ENCODE data around the gene NSUN2. TPM values are rescaled to one million over a fixed set of nuclear protein-coding genes. Genes with fewer than 3 reads are reported as not detected.

NSUN2 gene
- total RNA-seq, 1 donor from 2014 or later, result 48.9 TPM

DNA sequence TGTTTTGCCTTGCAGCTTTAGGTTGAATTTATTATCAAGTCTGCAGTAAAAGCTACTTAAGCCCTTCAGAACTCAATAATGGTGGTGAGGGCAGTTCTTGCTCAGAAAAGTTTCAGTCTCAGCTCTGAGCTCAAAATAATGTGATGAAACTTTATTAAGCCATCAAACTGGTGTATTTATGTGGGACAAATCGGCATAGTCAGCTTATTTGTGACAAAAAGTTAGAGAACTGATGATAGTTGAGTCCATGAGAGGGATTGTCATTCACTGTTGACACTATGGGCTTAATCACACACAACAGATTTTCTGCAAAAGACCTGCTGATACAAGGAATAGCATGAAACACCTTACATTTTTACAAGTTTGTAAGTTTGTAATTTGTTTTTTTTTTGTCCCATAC is 9.8 kb upstream of the NSUN2 start:
- no peak for DNase-seq

- no peak for DNase-seq
Measured at GRCh38 chr5:6638236-6638635, 5.4 kb upstream of the NSUN2 start.

GRCh38 chr5:6637590-6637989 is 4.7 kb upstream of the NSUN2 start:
- DNase-seq, result no peak

DNA sequence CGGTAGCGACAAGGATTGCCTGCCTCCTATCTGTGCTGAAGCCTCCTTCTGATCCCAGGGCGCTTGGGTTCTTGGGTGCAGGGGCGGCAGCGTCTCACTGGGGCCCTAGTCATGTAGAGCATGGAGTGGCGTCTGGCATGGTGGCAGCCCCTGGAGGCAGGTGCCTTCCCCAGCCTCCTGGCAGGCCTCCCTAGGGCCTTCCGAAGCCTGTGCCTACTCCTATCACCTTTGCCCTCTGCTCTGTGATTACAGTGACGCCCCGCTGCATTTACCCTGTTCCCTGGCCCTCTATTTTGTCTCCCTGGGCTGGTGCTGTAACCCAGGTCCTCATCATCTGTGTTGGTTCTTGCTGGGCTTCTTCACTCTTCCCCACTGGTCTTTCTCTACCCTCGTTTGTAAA is 4.2 kb upstream of the NSUN2 start:
- no peak for DNase-seq

GRCh38 chr5:6636293-6636692 is 3.4 kb upstream of the NSUN2 start:
- no peak for DNase-seq

- DNase-seq, result no peak
Measured at GRCh38 chr5:6634788-6635430, 2.1 kb upstream of the NSUN2 start.

- no peak for DNase-seq
Measured at GRCh38 chr5:6634306-6634705, 1.5 kb upstream of the NSUN2 start.

- no peak for DNase-seq
Measured at GRCh38 chr5:6633469-6634245, 813 bp upstream of the NSUN2 start.

GRCh38 chr5:6632324-6632887 is 438 bp downstream of the NSUN2 start:
- DNase-seq, result no peak

GRCh38 chr5:6631441-6631840 is 1.4 kb downstream of the NSUN2 start:
- DNase-seq, result no peak

DNA sequence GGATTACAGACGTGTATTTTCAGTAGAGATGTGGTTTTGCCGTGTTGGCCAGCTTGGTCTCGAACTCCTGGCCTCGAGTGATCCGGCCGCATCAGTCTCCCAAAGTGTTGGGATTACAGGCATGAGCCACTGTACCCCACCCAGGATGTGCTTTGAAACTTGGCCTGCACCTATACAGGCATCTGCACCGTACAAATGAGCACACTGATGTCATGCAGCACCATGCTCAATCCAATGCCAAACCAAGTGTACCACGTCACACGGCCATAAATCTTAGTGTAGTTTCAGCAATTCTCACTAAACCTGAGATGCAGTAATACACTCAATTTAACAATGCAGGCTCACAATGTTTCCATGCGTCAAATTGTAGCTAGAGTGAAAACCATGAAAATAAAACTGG is 6.3 kb downstream of the NSUN2 start:
- no peak for DNase-seq

- DNase-seq, result no peak
Measured at GRCh38 chr5:6623941-6624340, 8.9 kb downstream of the NSUN2 start.

- DNase-seq, result no peak
Measured at GRCh38 chr5:6623228-6623627, 9.6 kb downstream of the NSUN2 start.

DNA sequence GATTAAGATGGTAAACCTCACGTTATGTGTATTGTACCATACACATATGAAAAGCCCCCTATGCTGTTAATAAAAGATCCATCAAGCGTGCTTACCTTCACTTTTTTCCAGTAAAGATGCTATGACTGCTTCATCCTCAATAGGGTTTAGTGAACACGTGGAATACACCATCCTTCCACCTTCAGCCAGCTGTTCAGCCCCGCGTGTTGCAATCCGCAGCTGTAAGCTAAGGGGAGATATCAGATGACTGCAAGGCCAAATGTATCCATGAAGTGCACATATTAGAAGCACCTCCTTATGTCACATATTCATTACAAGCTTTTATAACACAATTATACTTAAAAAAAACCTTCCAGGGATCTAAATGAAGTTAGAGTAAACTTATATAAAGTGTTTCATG is 16.2 kb downstream of the NSUN2 start:
- DNase-seq, result no peak

DNA sequence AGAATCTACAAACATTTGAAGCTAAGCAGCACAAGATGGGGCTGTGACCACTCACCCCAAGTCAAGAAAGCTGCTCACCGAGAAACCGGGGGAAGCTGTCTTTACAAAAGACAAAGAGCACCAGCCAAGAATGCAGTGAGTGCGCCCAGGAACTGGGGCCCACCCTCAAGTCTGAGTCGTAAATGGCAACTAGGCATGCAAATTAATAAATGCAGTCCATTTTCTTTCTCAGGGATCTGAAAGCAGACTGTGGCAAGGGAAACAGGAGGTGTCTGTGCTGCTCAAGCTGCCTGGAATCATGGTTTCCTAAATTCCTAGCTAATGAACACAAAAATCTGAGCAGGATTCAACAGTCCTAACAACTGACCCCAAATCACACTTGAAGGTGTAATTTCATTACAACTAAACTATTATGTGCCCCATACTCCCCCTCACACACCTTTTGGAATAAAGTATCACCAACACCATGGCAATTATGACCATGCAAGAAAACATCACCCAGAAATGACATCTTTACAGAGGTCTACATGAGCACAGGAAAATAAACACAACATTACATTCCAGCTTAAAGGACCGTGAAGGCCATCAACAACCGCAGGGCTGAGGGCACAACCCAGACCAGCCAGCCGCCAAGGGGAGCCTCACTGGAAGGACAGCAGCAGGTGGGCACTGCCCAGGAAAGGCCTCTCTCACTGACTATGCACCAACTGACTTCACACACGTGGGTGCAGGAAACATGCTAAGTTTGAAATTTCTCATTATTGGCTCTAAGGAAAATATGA is 17.6 kb downstream of the NSUN2 start:
- DNase-seq, result no peak

- DNase-seq, result no peak
Measured at GRCh38 chr5:6611334-6612256, 21.2 kb downstream of the NSUN2 start.

DNA sequence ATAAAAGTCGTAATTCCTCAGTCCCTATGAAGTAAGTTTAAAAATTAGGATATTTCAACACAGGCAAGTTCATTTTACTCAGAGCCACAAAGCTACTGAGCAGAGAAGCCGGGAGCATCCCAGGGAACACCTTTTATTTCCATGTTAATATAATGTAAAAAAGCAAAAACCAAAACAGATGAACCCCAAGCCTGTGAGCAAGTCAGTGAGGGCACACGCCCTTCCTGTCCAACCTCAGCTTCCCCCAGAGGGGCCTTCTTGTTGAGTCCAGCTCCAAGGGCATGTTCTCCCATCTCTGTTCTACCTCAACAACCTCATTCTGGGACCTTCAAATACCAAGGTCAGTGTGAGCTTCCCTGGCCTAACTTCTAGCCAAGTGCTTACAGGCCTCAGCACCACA is 24.8 kb downstream of the NSUN2 start:
- DNase-seq, result no peak

GRCh38 chr5:6607559-6607936 is 25.3 kb downstream of the NSUN2 start:
- no peak for DNase-seq

DNA sequence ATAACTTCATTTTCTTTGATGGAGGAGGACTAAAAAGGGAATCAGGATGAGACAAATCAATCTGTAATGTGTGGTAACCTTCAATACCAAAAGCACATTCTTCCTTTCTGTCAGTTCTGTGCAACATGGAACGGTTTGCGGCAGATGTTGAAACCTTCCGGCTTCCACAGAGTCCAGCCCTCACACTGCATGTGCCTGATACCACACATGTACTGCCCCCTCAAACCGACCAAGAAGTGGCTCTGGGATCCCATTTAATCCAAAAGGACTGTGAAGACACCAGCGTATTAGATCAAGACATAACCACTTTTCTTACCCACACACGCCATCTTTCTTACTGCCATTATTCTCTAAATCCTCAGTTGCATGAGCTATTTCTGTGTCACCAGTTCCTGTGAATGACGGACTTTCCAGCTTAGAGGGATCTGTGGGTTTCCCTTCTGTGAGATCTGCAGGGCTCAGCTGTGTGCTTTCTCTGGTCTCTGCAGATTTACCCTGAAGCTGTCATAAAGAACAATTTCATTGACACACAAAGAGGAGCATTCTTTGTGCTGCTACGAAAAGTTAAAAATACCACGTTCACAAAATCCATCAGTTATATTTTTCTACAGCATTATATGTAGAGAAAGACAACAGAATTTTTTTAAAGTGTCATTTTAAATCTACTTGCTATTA is 25.8 kb downstream of the NSUN2 start:
- no peak for DNase-seq

GRCh38 chr5:6604946-6605345 is 27.9 kb downstream of the NSUN2 start:
- no peak for DNase-seq

DNA sequence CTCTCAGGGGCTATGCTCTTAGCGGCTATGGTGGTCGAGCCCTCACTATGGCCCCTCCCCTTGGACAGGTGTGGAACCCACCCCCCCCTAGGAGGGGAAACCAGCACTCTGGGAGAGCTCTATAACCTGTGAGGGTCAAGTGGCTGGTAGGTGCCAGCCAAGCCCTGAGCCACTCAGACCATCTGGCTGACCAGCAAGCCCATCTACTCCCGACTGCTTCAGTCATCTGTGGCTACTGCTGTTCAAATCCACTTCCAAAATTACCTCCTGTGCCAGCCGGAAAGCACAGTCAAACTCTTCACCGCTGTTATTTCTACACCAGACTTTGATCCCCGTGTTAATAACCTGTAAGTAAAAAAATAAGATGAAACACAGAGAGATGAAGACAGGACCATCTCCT is 28.5 kb downstream of the NSUN2 start:
- no peak for DNase-seq
